AG09319 (cell line): ENCODE results near the gene SLC6A2.

Experiments
- DNase-seq: peaks from one replicate; pipeline ENCODE4 v3.0.0-alpha.2; 2010; ENCODE audit warnings: low read depth; ENCODE audit errors: extremely low read depth
- CTCF ChIP-seq: IDR thresholded peaks from 2 replicates; pipeline ENCODE4 v1.5.1; 2011; ENCODE audit warnings: low read depth, mild to moderate bottlenecking, inconsistent platforms, low read length, moderate library complexity

Gene SLC6A2

DNA sequence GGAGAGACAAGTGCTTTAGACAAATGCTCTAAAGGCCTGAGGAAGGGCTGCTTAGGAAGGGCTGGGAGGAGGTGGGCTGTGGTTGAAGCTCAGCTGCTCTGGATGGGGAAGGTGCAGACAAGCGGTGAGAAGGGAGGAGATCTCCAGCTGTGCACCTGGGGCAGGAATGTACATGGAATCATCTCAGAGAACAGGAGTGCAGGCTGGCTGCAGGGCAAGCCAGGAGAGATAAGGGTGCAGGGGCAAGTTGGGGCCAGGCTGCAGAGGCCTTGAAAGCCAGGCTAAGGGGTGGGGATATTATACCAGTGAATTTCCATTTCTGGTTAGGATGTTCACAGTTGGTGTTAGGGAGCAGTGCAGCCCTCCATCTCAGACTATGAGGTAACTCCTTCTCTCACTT lies 4.2 kb downstream of the SLC6A2 start:
- no peak for DNase-seq

GRCh38 chr16:55660828-55661227 lies 5.0 kb downstream of the SLC6A2 start:
- no peak for DNase-seq
- no peak for TF ChIP-seq CTCF

More for the DNA sequence above, 4.2 kb downstream of the SLC6A2 start:
- no peak for TF ChIP-seq CTCF

DNA sequence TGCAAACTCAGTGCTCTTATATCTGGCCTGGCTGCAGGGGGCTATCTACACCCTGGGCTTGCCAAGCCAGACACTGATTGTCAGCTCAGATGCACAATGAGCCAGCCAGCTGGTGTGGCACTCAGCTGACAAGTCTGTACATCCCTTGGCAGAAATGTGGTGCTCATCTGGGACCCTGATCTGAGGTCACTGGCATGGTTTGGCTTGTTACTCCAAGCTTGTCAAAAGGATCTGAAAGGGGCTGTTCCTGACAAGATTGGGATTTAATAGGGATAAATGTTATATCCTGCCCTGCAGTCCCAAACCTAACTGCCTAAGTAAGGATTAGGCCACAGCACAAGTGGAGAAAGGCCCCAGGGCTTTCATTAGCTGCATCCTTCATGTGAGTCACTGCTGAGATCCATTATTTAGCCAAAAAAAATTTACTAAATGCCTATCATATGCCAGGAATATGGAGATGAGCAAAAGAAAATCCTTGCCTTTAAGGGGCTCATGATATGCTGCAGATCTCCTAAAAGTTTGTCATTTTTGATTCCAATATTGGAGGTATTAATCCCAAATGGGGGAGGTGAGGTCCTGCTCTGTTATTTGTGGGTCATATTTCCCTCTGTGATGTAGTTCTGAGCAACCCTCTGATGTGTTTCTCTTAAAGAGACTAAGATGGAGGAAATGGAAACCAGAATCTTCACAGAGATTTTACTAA lies 6.3 kb downstream of the SLC6A2 start:
- TF ChIP-seq CTCF = no peak
- DNase-seq = no peak

- no peak for TF ChIP-seq CTCF
- DNase-seq = peak; percentile 67
Measured at GRCh38 chr16:55662644-55663031, 6.8 kb downstream of the SLC6A2 start.

DNA sequence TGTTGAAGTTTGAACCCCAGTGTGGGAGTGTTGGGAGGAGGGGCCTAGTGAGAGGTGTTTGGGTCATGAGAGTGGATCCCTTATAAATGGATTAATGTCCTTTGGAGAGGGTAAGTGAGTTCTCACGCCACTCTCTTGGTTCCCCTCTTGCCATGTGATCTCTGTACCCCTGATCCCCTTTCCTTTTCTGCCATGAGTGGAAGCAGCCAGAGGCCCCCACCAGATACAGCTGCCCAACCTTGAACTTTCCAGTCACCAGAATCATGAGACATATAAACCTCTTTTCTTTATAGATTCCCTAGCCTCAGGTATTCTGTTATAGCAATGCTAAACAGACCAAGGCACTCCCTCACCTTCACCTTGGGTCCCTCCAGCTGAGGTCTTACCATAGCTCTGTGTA lies 7.4 kb downstream of the SLC6A2 start:
- TF ChIP-seq CTCF = no peak
- DNase-seq = no peak

DNA sequence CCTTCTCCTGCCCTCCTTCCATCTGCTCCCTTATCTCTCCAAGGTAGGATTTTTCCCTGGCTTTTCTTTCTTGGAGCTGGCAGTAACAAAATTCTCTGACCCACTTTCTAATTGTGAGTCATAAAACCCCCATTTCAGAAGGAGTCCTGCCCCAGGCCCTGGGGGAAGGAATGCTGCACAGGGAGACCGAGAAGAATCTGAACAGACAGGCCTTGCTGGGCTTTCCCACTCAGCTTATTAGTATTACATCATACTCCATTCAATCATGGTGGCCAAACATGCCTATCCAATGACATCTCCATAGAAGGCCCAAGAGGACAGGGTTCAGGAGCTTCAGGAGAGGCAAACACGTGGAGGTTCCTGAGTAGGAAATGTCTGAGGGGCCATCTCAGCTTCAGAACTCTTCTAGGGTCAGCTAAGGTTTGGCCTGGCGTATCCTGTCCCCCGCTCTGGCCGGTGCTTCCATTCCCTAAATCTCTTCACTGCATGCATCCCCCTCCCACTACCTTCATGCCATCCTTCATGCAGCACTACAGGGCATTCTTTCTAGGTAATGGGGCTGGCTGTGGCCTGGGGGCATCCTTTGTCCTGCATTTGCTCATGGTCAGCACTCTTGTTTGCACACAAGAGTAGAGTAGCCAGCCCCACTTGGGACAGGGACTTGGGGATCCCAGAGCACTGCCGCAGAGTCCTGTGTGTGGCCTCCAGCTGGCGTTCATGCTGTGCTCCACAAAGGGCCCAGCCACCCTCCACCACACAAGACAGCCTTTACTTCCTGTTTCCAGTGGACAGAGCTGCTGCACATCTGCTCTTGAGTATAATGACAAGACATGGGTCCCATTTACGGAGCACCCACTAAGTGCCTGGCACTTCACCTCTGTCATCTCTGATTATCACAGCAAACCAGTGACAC lies 8.2 kb downstream of the SLC6A2 start:
- no peak for DNase-seq

More for the DNA sequence above, 8.2 kb downstream of the SLC6A2 start:
- TF ChIP-seq CTCF = no peak
